PC-3 (cell line): ENCODE data around the gene TOR1B. TPM values are rescaled to one million over a fixed set of nuclear protein-coding genes. Genes with fewer than 3 reads are reported as not detected.

Source experiments
- ATAC-seq: fragments of 200-7000 bp; cut with Tn5 transposase; 2 replicates; pipeline ENCODE4 v1.9.1; 2020; ENCODE audit warnings: mild to moderate bottlenecking, moderate library complexity
- BruUV-seq: library from RNA; stranded (reverse); fragments of 400-500 nt; replicated peaks from 2 replicates; lab custom pipeline; 2021; lab: Mats Ljungman, UMichigan
- CTCF ChIA-PET: fragments of 300-600 bp; sonication (Branson Sonifier 250); formaldehyde crosslinking; loops from one replicate; lab custom pipeline; 2022; ENCODE audit warnings: antibody characterized with exemption; lab: Charles Lee
- POLR2A ChIA-PET: fragments of 300-600 bp; sonication (Branson Sonifier 250); formaldehyde crosslinking; loops from one replicate; lab custom pipeline; 2022; ENCODE audit warnings: antibody characterized with exemption; ENCODE audit not compliant: unreplicated experiment; lab: Charles Lee
- DNase-seq: peaks from one replicate; pipeline ENCODE4 v3.0.0-alpha.2; 2015
- H2AFZ ChIP-seq: fragments of 300-600 bp; sonication (generic); 2 replicates; pipeline ENCODE4 v1.6.0; 2016; ENCODE audit warnings: antibody characterized with exemption, low read length
- H3F3A ChIP-seq: fragments of 300-600 bp; sonication (generic); one replicate; pipeline ENCODE4 v1.6.0; 2017; ENCODE audit warnings: antibody characterized with exemption, low read length, control low read depth, mild to moderate bottlenecking; ENCODE audit not compliant: unreplicated experiment
- H3K27ac ChIP-seq: fragments of 300-600 bp; sonication (generic); 2 replicates; pipeline ENCODE4 v1.5.1; 2016; ENCODE audit warnings: mild to moderate bottlenecking, low read length
- H3K27me3 ChIP-seq: fragments of 300-600 bp; sonication (generic); 2 replicates; pipeline ENCODE4 v1.6.1; 2016; ENCODE audit warnings: low read length, mixed read lengths
- H3K36me3 ChIP-seq: fragments of 300-600 bp; sonication (generic); 2 replicates; pipeline ENCODE4 v1.6.1; 2016; ENCODE audit warnings: low read depth, mixed run types, low read length, mixed read lengths
- H3K4me1 ChIP-seq: fragments of 300-600 bp; sonication (generic); 2 replicates; pipeline ENCODE4 v1.5.1; 2016; ENCODE audit warnings: low read length; ENCODE audit not compliant: insufficient read depth
- H3K4me2 ChIP-seq: fragments of 300-600 bp; sonication (generic); 2 replicates; pipeline ENCODE4 v1.6.0; 2016; ENCODE audit warnings: low read length
- H3K4me3 ChIP-seq: fragments of 300-600 bp; sonication (generic); 2 replicates; pipeline ENCODE4 v1.5.1; 2016; ENCODE audit warnings: mild to moderate bottlenecking, low read length, mixed read lengths
- H3K79me2 ChIP-seq: fragments of 300-600 bp; sonication (generic); 2 replicates; pipeline ENCODE4 v1.6.1; 2017; ENCODE audit warnings: low read length, mixed read lengths
- H3K9ac ChIP-seq: fragments of 300-600 bp; sonication (generic); 2 replicates; pipeline ENCODE4 v1.6.0; 2016; ENCODE audit warnings: mild to moderate bottlenecking, low read length
- H3K9me2 ChIP-seq: fragments of 300-600 bp; sonication (generic); replicated peaks from 2 replicates; pipeline ENCODE4 v1.6.1; 2016; ENCODE audit warnings: mixed run types, low read length, mixed read lengths
- H3K9me3 ChIP-seq: fragments of 300-600 bp; sonication (generic); 2 replicates; pipeline ENCODE4 v1.6.1; 2016; ENCODE audit warnings: low read length, mixed read lengths
- H4K20me1 ChIP-seq: fragments of 300-600 bp; sonication (generic); 2 replicates; pipeline ENCODE4 v1.6.1; 2016; ENCODE audit warnings: low read length, mixed read lengths
- EZH2 ChIP-seq: fragments of 300-600 bp; sonication (generic); IDR thresholded peaks from one replicate; pipeline ENCODE4 v1.6.1; 2017; ENCODE audit warnings: antibody characterized with exemption, mild to moderate bottlenecking, low read length; ENCODE audit not compliant: unreplicated experiment
- EZH2phosphoT487 ChIP-seq: fragments of 300-600 bp; sonication (generic); IDR thresholded peaks from 2 replicates; pipeline ENCODE4 v1.6.1; 2018; ENCODE audit warnings: mild to moderate bottlenecking, antibody characterized with exemption, low read length, borderline replicate concordance
- intact Hi-C: fragments of 100-400 bp; cut with micrococcal nuclease; formaldehyde crosslinking; loops from 2 replicates; pipeline ENCODE4 v1.9.0; 2023
- total RNA-seq: library from RNA; depleted of rRNA; stranded (reverse); fragments of >200 nt; gene quantifications from 2 replicates; pipeline ENCODE4 v1.2.3, GENCODE V29; 2014
- TF ChIP-seq, protein P1 (sequence below): fragments of 300-600 bp; sonication (generic); conservative IDR thresholded peaks from 2 replicates; pipeline ENCODE4 v1.5.1; 2017; ENCODE audit warnings: antibody characterized with exemption, low read depth, mild to moderate bottlenecking, low read length

Gene TOR1B
- total RNA-seq, 1 experiment from 2014 or later = 12.8 TPM

DNA sequence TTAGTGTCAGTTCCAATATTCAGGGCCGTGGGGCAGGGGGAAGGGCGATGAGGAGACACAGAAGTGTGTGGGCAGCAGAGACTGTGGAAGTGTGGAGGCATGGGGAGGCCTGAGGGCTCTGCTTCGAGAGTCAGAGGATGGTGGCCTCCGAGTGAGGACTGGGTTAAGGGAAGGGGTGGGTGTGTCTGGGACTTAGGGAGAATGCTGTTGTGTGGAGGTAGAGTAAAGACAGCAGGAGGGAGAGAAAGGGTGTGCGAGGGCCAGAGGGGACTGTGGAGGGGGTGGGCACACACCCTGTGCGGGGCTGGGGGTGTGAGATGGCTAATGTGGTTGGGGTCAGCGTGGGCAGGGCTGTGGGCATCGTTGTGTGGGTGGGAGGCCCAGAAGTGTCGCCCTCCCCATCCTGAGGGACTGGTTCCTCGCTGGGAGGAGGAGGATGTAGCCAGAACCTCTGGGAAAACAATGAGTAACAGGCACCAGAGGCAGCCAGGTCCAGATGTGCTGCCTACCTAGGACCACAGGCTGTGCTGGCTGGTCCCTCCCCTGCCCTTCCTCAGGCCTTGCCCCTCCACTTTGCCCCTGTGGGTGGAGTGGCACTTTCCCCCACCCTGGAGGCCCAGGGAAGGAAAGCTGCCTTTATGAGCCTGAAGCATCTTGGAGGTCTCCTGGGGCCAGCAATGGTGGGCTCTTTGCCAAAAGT, 36.5 kb downstream of the TOR1B start:
- intact Hi-C loops = no loop called here
- H3K9me3 ChIP-seq = no peaks in the 10 kb centered on the region
- H2AFZ ChIP-seq = no peak overlapping the region
- H3F3A ChIP-seq = no peaks in the 10 kb centered on the region
- ChIA-PET POLR2A (interaction anchor here (0.5 to 0.6 kb wide), 2 partner anchors 100 to 767 kb away, joined by 3 read pairs; no protein-coding TSS in a partner anchor), CTCF (no interaction called here)
- peaks cover 37% of the 10 kb centered on the region for H3K79me2 ChIP-seq
- H3K27ac ChIP-seq = peak overlapping the region; percentile 77
- no peaks in the 10 kb centered on the region for H3K36me3 ChIP-seq
- no peaks in the 10 kb centered on the region for H4K20me1 ChIP-seq
- peak overlapping the region; percentile 18; the same call in 1 of the 2 replicates for H3K9ac ChIP-seq
- H3K4me2 ChIP-seq = peak overlapping the region; percentile 72
- peak overlapping the region; percentile 31; the same call in 1 of the 2 replicates for H3K4me3 ChIP-seq
- no peak for DNase-seq
- H3K27me3 ChIP-seq = no peaks in the 10 kb centered on the region
- no peaks in the 10 kb centered on the region for H3K9me2 ChIP-seq
- no peak for ATAC-seq
- no TSS peak for BruUV-seq
- TF ChIP-seq, protein P1, sequence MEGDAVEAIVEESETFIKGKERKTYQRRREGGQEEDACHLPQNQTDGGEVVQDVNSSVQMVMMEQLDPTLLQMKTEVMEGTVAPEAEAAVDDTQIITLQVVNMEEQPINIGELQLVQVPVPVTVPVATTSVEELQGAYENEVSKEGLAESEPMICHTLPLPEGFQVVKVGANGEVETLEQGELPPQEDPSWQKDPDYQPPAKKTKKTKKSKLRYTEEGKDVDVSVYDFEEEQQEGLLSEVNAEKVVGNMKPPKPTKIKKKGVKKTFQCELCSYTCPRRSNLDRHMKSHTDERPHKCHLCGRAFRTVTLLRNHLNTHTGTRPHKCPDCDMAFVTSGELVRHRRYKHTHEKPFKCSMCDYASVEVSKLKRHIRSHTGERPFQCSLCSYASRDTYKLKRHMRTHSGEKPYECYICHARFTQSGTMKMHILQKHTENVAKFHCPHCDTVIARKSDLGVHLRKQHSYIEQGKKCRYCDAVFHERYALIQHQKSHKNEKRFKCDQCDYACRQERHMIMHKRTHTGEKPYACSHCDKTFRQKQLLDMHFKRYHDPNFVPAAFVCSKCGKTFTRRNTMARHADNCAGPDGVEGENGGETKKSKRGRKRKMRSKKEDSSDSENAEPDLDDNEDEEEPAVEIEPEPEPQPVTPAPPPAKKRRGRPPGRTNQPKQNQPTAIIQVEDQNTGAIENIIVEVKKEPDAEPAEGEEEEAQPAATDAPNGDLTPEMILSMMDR = no peak
- no peak for TF ChIP-seq EZH2
- TF ChIP-seq EZH2phosphoT487 = no peak
- H3K4me1 ChIP-seq = peaks cover 28% of the 10 kb centered on the region

DNA sequence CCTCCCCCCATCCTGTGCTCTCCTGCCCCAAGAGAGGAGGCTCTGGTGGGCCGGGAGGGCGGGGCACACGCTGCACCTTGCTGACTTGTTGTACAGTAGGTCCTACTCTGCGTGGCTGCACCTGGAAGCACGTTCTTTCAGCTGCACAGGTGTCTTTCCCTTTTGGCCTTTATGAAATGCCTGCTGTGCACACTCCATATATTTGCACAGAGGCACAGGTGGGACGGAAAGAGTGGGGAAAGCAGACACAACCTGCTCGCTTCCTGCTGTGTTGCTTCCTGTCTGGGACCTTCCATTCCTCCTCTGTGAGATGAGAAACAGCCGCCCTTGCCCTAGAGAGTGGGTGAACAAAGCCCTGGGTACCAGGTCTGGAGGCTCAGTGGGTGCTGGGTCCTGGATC, 37.0 kb downstream of the TOR1B start:
- Histone ChIP-seq H3K4me3 (no peak overlapping the region), H3K79me2 (peaks cover 31% of the 10 kb centered on the region), H3K4me2 (no peak overlapping the region), H3K36me3 (no peaks in the 10 kb centered on the region), H3K4me1 (peaks cover 28% of the 10 kb centered on the region), H2AFZ (no peak overlapping the region), H3F3A (no peaks in the 10 kb centered on the region), H3K9ac (no peak overlapping the region), H4K20me1 (no peaks in the 10 kb centered on the region), H3K9me2 (no peaks in the 10 kb centered on the region), H3K27ac (no peak overlapping the region), H3K27me3 (no peaks in the 10 kb centered on the region), H3K9me3 (no peaks in the 10 kb centered on the region)
- CTCF ChIA-PET = no interaction called here
- TF ChIP-seq EZH2 (no peak), EZH2phosphoT487 (no peak)
- TF ChIP-seq, protein P1 = no peak
- no TSS peak for BruUV-seq
- POLR2A ChIA-PET = no interaction called here
- ATAC-seq (no peak), DNase-seq (no peak)
- intact Hi-C loops = no loop called here

DNA sequence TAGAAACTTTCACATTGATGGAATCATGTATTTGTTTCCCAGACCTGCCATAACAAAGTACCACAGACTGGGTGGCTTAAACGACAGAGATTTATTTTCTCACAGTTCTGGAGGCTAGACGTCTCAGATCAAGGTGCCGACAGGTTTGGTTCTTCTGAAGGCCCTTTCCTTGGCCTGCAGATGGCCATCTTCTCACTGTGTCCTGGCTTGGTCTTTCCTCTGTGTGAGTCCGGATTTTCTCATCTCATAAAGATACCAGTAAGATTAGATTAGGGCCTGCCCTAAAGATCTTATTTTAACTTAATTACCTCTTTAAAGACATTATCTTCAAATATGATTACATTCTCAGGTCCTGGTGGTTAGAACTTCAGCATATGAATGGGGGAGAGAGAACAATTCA, 38.1 kb downstream of the TOR1B start:
- no peak for TF ChIP-seq EZH2phosphoT487
- TF ChIP-seq, protein P1 = no peak
- TF ChIP-seq EZH2 = no peak
- H4K20me1 ChIP-seq = no peaks in the 10 kb centered on the region
- H3K27me3 ChIP-seq = no peaks in the 10 kb centered on the region
- H2AFZ ChIP-seq = no peak overlapping the region
- CTCF ChIA-PET = no interaction called here
- H3K4me3 ChIP-seq = no peak overlapping the region
- POLR2A ChIA-PET = no interaction called here
- no peaks in the 10 kb centered on the region for H3F3A ChIP-seq
- no peaks in the 10 kb centered on the region for H3K9me3 ChIP-seq
- no peak overlapping the region for H3K27ac ChIP-seq
- H3K9me2 ChIP-seq = no peaks in the 10 kb centered on the region
- intact Hi-C loops = no loop called here
- no peak overlapping the region for H3K4me2 ChIP-seq
- no peaks in the 10 kb centered on the region for H3K36me3 ChIP-seq
- BruUV-seq = no TSS peak
- no peak for ATAC-seq
- peaks cover 25% of the 10 kb centered on the region for H3K79me2 ChIP-seq
- H3K4me1 ChIP-seq = peaks cover 27% of the 10 kb centered on the region
- H3K9ac ChIP-seq = no peak overlapping the region
- DNase-seq = no peak
